NCI-H345 treated with DMSO at 0.1 percent for 48 hours (cell line): ENCODE results near the gene TIMM44.

Source experiments
- DNase-seq: peaks from one replicate; lab custom pipeline; 2025; ENCODE audit not compliant: unreplicated experiment; lab: John Stamatoyannopoulos, UW

TIMM44 gene

GRCh38 chr19:7877249-7877836 is 66.1 kb downstream of the TIMM44 start:
- no peak for DNase-seq
